GM23338 (cell line): Measurements from ENCODE around the gene ZNF507. TPM values are rescaled to one million over a fixed set of nuclear protein-coding genes. Genes with fewer than 3 reads are reported as not detected.

Source experiments
- ATAC-seq: fragments of 200-7000 bp; cut with Tn5 transposase; 3 replicates; pipeline ENCODE4 v1.9.1; 2020
- DNase-seq: peaks from one replicate; pipeline ENCODE4 v3.0.0-alpha.2; 2015; ENCODE audit warnings: low spot score
- H2AFZ ChIP-seq: fragments of 200-600 bp; sonication (generic); 2 replicates; pipeline ENCODE4 v1.8.0; 2016; ENCODE audit warnings: antibody characterized with exemption, mild to moderate bottlenecking, moderate library complexity
- H3F3A ChIP-seq: fragments of 200-600 bp; sonication (generic); replicated peaks from 2 replicates; pipeline ENCODE4 v1.8.0; 2017; ENCODE audit warnings: antibody characterized with exemption, mixed run types, low read depth
- H3K27ac ChIP-seq: fragments of 200-600 bp; sonication (generic); 2 replicates; pipeline ENCODE4 v1.6.1; 2016; ENCODE audit warnings: low read depth
- H3K27me3 ChIP-seq: fragments of 200-600 bp; sonication (generic); 2 replicates; pipeline ENCODE4 v1.8.0; 2016; ENCODE audit warnings: mild to moderate bottlenecking, mixed run types, moderate library complexity; ENCODE audit not compliant: insufficient read depth
- H3K36me3 ChIP-seq: fragments of 200-600 bp; sonication (generic); 2 replicates; pipeline ENCODE4 v1.8.0; 2016; ENCODE audit warnings: mild to moderate bottlenecking; ENCODE audit not compliant: insufficient read depth
- H3K4me1 ChIP-seq: fragments of 200-600 bp; sonication (generic); 2 replicates; pipeline ENCODE4 v1.8.0; 2016; ENCODE audit warnings: mild to moderate bottlenecking, moderate library complexity; ENCODE audit not compliant: insufficient read depth
- H3K4me2 ChIP-seq: fragments of 200-600 bp; sonication (generic); 2 replicates; pipeline ENCODE4 v1.7.1; 2017; ENCODE audit warnings: mixed run types
- H3K4me3 ChIP-seq: fragments of 200-600 bp; sonication (generic); 2 replicates; pipeline ENCODE4 v1.6.1; 2016; ENCODE audit warnings: mixed run types
- H3K79me2 ChIP-seq: fragments of 200-600 bp; sonication (generic); replicated peaks from 2 replicates; pipeline ENCODE4 v1.8.0; 2017; ENCODE audit warnings: mild to moderate bottlenecking; ENCODE audit not compliant: insufficient read depth
- H3K9me2 ChIP-seq: fragments of 200-600 bp; sonication (generic); 2 replicates; pipeline ENCODE4 v1.8.0; 2017; ENCODE audit not compliant: insufficient read depth
- H4K20me1 ChIP-seq: fragments of 200-600 bp; sonication (generic); replicated peaks from 2 replicates; pipeline ENCODE4 v1.8.0; 2017; ENCODE audit warnings: mild to moderate bottlenecking; ENCODE audit not compliant: insufficient read depth
- H3K27ac Mint-ChIP-seq: 2 replicates; pipeline ENCODE4 v1.8.0; 2020; ENCODE audit warnings: inconsistent platforms, mild to moderate bottlenecking, moderate library complexity, mixed read lengths
- H3K27me3 Mint-ChIP-seq: 3 replicates; pipeline ENCODE4 v1.8.0; 2022; ENCODE audit warnings: low read depth, mild to moderate bottlenecking, moderate library complexity, mixed read lengths, inconsistent platforms; ENCODE audit not compliant: insufficient read depth, poor library complexity
- H3K36me3 Mint-ChIP-seq: 3 replicates; pipeline ENCODE4 v1.8.0; 2021; ENCODE audit warnings: low read depth, mild to moderate bottlenecking, inconsistent platforms, moderate library complexity, mixed read lengths
- H3K4me1 Mint-ChIP-seq: 3 replicates; pipeline ENCODE4 v1.8.0; 2020; ENCODE audit warnings: mild to moderate bottlenecking, inconsistent platforms, mixed read lengths
- H3K4me3 Mint-ChIP-seq: 3 replicates; pipeline ENCODE4 v1.8.0; 2021; ENCODE audit warnings: moderate library complexity, mild to moderate bottlenecking, inconsistent platforms, mixed read lengths
- H3K9me3 Mint-ChIP-seq: 3 replicates; pipeline ENCODE4 v1.8.0; 2020; ENCODE audit warnings: moderate library complexity, mild to moderate bottlenecking, inconsistent platforms, mixed read lengths
- EZH2phosphoT487 ChIP-seq: fragments of 200-600 bp; sonication (generic); IDR thresholded peaks from one replicate; pipeline ENCODE4 v1.8.1; 2018; ENCODE audit warnings: antibody characterized with exemption; ENCODE audit not compliant: unreplicated experiment
- JUNB ChIP-seq: IDR thresholded peaks from one replicate; pipeline ENCODE4 v1.6.1; 2016; ENCODE audit warnings: antibody characterized with exemption; ENCODE audit not compliant: unreplicated experiment
- NANOG ChIP-seq: IDR thresholded peaks from 2 replicates; pipeline ENCODE4 v1.6.1; 2016; ENCODE audit warnings: antibody characterized with exemption, borderline replicate concordance
- POLR2AphosphoS5 ChIP-seq: IDR thresholded peaks from 2 replicates; pipeline ENCODE4 v1.6.1; 2016; ENCODE audit warnings: antibody characterized with exemption, low read depth
- ZNF331 ChIP-seq: fragments of 250-450 bp; sonication (Bioruptor Pico); IDR thresholded peaks from 2 replicates; pipeline ENCODE4 v1.5.0; 2020; ENCODE audit warnings: low read depth, mild to moderate bottlenecking, moderate library complexity
- polyA plus RNA-seq: library from polyadenylated mRNA; unstranded; fragments of >200 nt; fragmentation: Nextera tagmentation; extraction: Ambion mirVana; gene quantifications from 2 replicates; pipeline ENCODE4 v1.2.1, GENCODE V29; 2016
- total RNA-seq: library from RNA; depleted of rRNA; stranded (reverse); fragments of >200 nt; shearing (Covaris generic); gene quantifications from 2 replicates; pipeline ENCODE4 v1.2.3, GENCODE V29; 2014
- TF ChIP-seq, protein P1 (sequence below): fragments of 250-450 bp; sonication (Bioruptor Pico); IDR thresholded peaks from 2 replicates; pipeline ENCODE4 v1.5.0; 2020; ENCODE audit warnings: mild to moderate bottlenecking, moderate library complexity
- TF ChIP-seq, protein P2 (sequence below): IDR thresholded peaks from 2 replicates; pipeline ENCODE4 v1.6.1; 2016; ENCODE audit warnings: antibody characterized with exemption

The ZNF507 gene
- total and polyA plus RNA-seq, 2 experiments from 2014 or later: 10.4 to 23.4 TPM

DNA sequence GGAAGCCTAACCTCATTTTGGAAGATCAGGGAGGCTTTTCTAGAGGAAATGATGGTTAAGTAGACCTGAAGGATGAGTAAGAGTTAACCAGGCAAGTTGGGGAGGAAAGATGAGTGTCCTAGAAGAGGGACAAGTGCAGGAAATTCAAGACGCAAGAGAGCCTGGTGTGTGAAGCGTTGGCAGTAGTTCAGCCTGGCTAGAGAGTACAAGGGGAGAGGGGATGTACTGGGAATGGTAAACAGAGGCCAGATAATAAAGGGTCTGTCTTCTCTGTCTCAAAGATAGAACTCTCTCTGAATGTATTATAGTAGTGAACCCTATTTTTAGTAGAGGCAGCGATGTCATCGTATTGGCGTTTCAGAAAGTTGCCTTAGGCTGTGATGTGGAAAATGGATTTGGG is 69.8 kb downstream of the ZNF507 start:
- H3K4me1 Mint-ChIP-seq: peaks cover 4% of the 10 kb centered on the region; the same call in 2 of the 3 replicates
- peaks cover 3% of the 10 kb centered on the region for H3K27me3 Mint-ChIP-seq
- H2AFZ ChIP-seq: no peak overlapping the region
- H3K4me2 ChIP-seq: no peak overlapping the region
- DNase-seq: no peak
- no peak for TF ChIP-seq POLR2AphosphoS5
- TF ChIP-seq, protein P1, sequence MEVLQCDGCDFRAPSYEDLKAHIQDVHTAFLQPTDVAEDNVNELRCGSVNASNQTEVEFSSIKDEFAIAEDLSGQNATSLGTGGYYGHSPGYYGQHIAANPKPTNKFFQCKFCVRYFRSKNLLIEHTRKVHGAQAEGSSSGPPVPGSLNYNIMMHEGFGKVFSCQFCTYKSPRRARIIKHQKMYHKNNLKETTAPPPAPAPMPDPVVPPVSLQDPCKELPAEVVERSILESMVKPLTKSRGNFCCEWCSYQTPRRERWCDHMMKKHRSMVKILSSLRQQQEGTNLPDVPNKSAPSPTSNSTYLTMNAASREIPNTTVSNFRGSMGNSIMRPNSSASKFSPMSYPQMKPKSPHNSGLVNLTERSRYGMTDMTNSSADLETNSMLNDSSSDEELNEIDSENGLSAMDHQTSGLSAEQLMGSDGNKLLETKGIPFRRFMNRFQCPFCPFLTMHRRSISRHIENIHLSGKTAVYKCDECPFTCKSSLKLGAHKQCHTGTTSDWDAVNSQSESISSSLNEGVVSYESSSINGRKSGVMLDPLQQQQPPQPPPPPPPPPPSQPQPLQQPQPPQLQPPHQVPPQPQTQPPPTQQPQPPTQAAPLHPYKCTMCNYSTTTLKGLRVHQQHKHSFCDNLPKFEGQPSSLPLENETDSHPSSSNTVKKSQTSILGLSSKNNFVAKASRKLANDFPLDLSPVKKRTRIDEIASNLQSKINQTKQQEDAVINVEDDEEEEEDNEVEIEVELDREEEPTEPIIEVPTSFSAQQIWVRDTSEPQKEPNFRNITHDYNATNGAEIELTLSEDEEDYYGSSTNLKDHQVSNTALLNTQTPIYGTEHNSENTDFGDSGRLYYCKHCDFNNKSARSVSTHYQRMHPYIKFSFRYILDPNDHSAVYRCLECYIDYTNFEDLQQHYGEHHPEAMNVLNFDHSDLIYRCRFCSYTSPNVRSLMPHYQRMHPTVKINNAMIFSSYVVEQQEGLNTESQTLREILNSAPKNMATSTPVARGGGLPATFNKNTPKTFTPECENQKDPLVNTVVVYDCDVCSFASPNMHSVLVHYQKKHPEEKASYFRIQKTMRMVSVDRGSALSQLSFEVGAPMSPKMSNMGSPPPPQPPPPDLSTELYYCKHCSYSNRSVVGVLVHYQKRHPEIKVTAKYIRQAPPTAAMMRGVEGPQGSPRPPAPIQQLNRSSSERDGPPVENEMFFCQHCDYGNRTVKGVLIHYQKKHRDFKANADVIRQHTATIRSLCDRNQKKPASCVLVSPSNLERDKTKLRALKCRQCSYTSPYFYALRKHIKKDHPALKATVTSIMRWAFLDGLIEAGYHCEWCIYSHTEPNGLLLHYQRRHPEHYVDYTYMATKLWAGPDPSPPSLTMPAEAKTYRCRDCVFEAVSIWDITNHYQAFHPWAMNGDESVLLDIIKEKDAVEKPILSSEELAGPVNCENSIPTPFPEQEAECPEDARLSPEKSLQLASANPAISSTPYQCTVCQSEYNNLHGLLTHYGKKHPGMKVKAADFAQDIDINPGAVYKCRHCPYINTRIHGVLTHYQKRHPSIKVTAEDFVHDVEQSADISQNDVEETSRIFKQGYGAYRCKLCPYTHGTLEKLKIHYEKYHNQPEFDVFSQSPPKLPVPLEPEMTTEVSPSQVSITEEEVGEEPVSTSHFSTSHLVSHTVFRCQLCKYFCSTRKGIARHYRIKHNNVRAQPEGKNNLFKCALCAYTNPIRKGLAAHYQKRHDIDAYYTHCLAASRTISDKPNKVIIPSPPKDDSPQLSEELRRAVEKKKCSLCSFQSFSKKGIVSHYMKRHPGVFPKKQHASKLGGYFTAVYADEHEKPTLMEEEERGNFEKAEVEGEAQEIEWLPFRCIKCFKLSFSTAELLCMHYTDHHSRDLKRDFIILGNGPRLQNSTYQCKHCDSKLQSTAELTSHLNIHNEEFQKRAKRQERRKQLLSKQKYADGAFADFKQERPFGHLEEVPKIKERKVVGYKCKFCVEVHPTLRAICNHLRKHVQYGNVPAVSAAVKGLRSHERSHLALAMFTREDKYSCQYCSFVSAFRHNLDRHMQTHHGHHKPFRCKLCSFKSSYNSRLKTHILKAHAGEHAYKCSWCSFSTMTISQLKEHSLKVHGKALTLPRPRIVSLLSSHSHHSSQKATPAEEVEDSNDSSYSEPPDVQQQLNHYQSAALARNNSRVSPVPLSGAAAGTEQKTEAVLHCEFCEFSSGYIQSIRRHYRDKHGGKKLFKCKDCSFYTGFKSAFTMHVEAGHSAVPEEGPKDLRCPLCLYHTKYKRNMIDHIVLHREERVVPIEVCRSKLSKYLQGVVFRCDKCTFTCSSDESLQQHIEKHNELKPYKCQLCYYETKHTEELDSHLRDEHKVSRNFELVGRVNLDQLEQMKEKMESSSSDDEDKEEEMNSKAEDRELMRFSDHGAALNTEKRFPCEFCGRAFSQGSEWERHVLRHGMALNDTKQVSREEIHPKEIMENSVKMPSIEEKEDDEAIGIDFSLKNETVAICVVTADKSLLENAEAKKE (CRISPR knock-in tag): no peak
- TF ChIP-seq JUNB: no peak
- TF ChIP-seq, protein P2, sequence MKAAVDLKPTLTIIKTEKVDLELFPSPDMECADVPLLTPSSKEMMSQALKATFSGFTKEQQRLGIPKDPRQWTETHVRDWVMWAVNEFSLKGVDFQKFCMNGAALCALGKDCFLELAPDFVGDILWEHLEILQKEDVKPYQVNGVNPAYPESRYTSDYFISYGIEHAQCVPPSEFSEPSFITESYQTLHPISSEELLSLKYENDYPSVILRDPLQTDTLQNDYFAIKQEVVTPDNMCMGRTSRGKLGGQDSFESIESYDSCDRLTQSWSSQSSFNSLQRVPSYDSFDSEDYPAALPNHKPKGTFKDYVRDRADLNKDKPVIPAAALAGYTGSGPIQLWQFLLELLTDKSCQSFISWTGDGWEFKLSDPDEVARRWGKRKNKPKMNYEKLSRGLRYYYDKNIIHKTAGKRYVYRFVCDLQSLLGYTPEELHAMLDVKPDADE: no peak
- no peak for TF ChIP-seq ZNF331 (CRISPR knock-in tag)
- no peak for TF ChIP-seq NANOG
- TF ChIP-seq EZH2phosphoT487: no peak
- H3K79me2 ChIP-seq: 0 out of 2 replicates have a peak, but pooled peaks cover 11% of the 10 kb centered on the region
- ATAC-seq: no peak
- no peaks in the 10 kb centered on the region for H3K9me2 ChIP-seq
- no peak overlapping the region for H3K4me3 Mint-ChIP-seq
- peaks cover 77% of the 10 kb centered on the region for H3K36me3 Mint-ChIP-seq
- H3K27ac ChIP-seq: no peak overlapping the region
- H3K36me3 ChIP-seq: peaks cover 39% of the 10 kb centered on the region
- no peak overlapping the region for H3K4me3 ChIP-seq
- H3K9me3 Mint-ChIP-seq: no peaks in the 10 kb centered on the region
- H3F3A ChIP-seq: no peaks in the 10 kb centered on the region
- H4K20me1 ChIP-seq: peaks cover 11% of the 10 kb centered on the region
- H3K4me1 ChIP-seq: no peaks in the 10 kb centered on the region
- no peak overlapping the region for H3K27ac Mint-ChIP-seq
- H3K27me3 ChIP-seq: no peaks in the 10 kb centered on the region
